ENCODE measurements around the gene GCFC2.

DNA sequence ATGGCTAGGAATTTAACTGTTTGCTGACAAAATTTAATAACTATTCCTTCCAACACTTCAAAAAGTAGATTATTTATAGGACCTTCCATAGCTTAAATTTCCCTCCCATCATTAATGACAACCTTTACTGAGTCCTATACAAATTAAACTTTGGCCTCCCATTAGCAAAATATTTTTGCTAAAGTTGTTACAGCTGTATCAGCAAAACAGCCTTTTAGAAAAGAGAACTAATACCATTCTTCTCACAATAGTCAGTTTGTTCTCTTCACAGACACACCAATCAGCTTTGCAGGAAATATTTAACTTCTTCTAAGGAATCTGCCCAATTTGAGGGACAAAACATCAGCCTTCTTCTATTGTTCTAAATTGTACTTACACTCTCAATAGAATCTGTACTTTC lies 12.0 kb upstream of the GCFC2 start:
- TF ChIP-seq, protein P1, sequence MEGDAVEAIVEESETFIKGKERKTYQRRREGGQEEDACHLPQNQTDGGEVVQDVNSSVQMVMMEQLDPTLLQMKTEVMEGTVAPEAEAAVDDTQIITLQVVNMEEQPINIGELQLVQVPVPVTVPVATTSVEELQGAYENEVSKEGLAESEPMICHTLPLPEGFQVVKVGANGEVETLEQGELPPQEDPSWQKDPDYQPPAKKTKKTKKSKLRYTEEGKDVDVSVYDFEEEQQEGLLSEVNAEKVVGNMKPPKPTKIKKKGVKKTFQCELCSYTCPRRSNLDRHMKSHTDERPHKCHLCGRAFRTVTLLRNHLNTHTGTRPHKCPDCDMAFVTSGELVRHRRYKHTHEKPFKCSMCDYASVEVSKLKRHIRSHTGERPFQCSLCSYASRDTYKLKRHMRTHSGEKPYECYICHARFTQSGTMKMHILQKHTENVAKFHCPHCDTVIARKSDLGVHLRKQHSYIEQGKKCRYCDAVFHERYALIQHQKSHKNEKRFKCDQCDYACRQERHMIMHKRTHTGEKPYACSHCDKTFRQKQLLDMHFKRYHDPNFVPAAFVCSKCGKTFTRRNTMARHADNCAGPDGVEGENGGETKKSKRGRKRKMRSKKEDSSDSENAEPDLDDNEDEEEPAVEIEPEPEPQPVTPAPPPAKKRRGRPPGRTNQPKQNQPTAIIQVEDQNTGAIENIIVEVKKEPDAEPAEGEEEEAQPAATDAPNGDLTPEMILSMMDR (IDR thresholded peaks at IDR 0.05), result no peak
- no peak for TF ChIP-seq POLR2AphosphoS5 (IDR thresholded peaks at IDR 0.05)
